Measurements from ENCODE around the gene ARHGAP1.
"Not testable (repeated sequence)": the region's sequence is repeated elsewhere in the genome, so short reads cannot be mapped to it uniquely, and the experiment has no call there.

ARHGAP1 gene

DNA sequence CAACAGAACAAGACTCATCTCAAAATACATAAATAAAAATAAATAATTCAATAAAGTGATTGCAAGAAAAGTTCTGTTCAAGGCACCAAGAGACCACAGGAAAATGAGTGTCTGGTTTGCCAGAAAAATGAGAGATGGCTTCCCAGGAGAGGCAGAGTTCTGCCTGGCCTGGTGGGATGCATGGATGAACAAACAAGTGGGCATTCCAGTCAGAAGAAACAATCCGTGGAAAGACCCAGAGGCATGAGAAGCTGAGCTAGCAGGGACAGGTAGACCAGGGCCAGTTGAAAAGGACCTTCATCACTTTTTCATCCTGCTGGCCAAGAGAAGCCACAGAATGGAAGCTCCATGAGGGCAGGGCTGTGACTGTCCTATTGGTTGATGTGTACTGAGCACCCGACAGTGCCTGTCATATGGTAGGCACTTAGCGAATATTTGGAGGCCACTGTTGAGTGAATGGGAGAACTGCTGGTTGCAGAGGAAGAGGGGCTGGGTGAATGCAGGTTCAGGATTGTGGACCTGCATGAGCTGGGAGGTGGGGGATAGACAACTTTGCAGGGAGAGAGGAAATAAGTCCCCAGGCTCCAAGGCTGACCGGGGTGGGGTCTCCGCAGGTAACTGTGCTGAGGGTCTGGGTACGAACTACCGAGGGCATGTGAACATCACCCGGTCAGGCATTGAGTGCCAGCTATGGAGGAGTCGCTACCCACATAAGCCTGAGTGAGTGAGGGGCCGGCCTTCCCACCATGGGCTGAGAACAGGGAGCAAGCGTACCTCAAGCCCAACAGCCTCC is 22.3 kb upstream of the ARHGAP1 start:
- DNase-seq: no peak

DNA sequence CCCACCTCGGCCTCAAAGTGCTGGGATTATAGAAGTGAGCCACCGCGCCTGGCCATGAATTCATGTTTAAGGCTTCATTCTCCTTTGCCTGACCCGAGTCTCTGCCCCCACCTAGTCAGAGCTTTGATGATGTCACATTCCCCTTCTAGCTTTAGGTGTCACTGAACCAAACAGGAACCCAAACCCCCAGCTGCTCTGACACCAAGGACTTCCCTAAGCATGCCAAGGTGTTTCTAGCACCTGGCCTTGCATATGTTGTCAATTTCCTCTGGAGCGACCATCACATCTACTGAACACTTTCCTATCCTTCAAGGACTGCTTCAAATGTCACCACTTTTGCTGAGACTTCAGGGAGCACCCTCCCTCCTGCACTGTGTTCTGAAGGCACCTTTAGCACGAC is 20.9 kb upstream of the ARHGAP1 start:
- no peak for DNase-seq

DNA sequence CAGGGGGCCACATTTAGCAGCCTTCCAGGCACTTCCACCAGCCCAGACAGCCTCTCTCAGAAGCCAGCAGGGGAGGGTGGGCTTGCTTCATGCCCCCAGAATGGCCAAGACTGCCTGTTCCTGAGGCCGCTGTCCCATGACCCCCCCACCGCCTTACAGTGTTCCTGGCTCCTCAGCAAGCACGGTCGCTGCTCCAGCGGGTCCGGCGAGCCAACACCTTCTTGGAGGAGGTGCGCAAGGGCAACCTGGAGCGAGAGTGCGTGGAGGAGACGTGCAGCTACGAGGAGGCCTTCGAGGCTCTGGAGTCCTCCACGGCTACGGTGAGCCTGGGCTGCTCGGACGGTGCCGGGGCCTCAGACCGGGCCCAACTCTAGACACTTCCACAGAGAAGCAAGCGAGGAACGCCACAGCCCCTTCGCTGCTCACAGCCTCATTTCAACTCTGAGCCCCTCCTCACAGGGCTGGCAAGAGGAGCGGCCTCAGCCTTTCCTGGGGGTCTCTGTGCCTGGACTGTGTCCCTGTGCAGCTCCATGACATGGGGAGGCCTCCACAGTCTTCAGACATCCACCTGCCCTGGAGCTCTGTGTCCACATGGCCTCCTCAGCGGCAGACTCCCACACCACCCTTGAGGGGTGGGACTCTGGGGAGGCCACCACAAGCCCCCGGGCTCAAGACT is 19.3 kb upstream of the ARHGAP1 start:
- no peak for DNase-seq

DNA sequence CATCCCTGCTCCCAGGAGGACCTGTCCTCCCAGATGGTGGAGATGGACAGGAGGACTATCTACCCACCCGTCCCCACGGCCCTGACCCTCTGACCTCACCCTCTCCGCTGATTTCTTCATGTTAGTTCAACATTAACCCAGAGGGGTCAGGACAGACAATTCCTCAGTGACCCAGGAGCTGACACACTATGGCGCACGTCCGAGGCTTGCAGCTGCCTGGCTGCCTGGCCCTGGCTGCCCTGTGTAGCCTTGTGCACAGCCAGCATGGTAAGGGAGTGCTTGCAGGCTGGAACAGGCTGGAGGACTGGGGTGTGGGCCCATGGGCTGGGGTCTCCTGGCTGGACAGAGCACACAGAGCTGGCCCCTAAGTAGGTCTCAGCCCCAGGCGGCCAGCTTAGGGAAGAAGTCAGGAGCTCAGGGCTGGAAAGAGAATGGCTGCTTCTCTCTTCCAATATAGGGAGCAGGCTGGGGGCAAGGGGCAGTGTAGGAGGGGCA is 18.7 kb upstream of the ARHGAP1 start, which contains the start of gene F2:
TSS of gene F2 (plus strand) at position 166 of the 495 bp plus-strand sequence. CDS start at position 189, 23 bp downstream.
- DNase-seq: no peak

DNA sequence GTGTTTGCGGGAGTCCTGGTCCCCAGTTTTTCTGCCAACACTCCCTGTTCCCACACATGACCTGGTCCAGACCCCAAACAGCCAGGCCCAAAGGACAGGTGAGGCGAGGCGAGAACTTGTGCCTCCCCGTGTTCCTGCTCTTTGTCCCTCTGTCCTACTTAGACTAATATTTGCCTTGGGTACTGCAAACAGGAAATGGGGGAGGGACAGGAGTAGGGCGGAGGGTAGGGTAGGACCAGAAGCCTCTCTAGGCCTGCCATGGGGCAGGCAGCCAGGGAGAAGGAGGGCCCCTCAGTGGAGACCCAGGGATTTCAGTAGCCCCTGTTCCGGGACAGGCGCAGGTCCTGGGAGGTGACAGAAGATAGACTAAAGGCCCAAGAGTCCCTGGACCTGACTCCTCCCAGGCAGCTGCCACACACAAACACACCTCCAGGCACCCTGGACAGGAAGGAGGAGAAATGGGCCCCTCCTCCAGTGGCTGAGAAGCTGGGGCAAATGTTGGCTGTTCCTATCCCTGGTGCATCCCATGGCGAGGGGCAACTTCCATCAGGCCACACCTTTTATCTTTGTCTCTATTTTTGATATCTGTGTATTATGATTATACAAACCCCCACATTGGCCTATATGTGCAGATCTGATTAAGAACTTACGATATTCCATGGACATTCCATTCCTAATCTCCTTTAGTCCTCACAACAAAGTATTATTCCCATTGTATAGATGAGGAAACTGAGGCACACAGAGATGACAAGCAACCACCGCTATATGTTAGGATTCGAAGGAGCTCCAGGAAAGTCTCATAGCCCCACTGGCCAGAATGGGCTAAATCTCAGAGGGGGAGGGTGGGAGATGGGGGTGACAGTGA is 18.0 kb upstream of the ARHGAP1 start:
- DNase-seq: no peak

DNA sequence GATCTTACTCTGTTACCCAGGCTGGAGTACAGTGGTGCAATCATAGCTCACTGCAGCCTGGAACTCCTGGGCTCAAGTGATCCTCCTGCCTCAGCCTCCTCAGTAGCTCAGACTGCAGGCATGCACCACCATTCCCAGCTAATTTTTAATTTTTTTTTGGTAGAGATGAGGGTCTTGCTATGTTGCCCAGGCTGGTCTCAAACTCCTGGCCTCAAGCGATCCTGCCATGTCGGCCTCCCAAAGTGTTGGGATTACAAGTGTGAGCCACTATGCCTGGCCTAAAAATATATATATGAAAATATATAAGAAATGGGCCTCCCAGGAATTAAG is 17.4 kb upstream of the ARHGAP1 start:
- DNase-seq: not testable (repeated sequence)

DNA sequence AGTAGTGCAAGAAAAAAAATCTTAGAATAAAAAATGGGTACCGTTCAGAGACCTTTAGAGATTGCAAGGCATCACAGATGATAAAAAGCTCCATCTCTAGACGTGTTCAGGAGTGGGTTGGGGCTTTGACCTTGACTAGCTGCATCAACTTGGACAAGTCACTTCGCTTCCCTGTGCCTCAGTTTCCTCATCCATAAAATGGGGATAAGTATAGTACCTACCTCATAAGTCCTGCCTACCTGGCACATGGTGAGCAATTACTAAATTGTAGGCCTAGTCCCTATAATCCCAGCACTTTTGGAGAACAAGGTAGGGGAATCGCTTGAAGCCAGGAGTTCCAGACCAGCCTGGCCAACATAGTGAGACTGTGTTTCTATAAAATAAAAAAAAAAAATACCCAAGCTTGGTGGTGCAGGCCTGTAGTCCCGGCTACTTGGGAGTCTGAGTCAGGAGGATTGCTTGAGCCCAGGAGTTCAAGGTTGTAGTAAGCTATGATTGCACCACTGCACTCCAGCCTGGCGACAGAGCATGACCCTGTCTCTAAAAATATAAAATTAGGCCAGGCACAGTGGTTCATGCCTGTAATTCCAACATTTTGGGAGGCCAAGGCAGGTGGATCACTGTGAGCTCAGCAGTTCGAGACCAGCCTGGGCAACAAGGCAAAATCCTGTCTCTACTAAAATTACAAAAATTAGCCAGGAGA is 12.6 kb upstream of the ARHGAP1 start:
- no peak for DNase-seq

DNA sequence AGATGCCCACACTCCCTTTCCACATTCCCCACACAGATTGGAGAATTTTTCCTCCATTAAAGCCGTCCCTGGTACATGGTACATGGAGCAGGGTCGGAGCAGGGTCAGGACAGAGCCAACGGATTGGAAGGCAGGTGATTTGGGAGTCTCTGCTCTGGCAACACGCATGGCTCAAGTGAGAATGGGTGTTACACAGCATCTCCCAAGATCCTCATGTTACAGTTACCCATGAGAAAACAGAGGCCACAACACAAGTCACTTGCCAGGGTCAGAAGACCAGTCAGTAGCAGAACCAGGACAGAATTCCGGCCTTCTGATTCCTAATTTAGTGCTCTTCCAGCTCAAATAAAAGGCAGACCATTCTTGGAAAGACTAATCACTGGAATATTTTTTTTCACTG is 10.9 kb upstream of the ARHGAP1 start:
- DNase-seq: no peak

DNA sequence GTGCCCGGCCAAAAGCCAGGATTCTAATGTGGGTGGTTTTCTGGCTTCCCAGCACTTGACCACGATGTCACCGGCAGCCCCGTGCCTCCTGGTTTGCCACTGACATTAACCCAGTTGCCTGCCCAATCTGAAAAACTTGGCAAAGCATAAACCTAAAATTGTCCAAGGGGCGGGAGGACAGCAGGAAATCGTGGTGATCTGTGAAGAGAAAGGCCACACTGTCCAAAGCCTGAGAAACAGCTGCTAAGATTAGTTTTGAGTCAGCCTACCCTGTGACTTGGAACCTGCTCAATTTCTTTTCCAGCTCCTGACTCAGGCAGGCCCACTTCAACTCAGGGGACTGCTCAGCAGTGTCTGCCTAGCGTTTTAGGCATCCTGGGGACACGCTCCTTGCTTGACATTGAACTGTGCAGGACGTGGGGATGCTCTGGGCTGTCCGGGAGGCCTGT is 10.4 kb upstream of the ARHGAP1 start:
- no peak for DNase-seq

DNA sequence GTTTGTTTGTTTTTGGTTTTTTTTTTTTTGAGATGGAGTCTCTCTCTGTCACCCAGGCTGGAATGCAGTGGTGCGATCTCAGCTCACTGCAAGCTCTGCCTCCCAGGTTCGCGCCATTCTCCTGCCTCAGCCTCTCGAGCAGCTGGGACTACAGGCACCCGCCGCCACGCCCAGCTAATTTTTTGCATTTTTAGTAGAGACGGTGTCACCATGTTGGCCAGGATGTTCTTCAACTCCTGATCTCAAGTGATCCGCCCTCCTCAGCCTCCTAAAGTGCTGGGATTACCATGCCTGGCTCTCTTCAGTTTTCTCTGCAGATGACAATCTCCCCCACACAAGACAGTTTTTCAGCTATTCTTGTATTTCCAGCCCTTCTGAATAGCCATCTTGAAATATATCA is 8.9 kb upstream of the ARHGAP1 start:
- not testable (repeated sequence) for DNase-seq

DNA sequence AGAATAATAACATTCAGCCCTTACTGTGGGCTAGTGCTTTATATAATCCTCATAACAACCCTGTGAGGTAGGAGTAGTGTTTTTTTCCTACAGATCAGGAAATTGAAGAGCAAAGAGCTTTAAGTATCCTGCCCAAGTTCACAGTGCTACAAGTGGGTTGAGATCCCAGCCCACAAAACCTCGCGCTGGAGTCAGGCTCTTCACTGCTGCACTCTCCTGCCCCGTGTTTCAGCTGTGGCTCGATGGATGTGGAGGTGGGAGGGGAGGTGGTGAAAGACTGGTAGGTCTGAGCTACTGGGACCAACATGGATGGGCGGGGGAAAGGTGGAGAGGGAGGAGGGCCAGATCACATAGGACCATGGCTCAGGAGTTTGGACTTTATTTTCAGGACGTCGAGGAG is 6.5 kb upstream of the ARHGAP1 start:
- DNase-seq: no peak

DNA sequence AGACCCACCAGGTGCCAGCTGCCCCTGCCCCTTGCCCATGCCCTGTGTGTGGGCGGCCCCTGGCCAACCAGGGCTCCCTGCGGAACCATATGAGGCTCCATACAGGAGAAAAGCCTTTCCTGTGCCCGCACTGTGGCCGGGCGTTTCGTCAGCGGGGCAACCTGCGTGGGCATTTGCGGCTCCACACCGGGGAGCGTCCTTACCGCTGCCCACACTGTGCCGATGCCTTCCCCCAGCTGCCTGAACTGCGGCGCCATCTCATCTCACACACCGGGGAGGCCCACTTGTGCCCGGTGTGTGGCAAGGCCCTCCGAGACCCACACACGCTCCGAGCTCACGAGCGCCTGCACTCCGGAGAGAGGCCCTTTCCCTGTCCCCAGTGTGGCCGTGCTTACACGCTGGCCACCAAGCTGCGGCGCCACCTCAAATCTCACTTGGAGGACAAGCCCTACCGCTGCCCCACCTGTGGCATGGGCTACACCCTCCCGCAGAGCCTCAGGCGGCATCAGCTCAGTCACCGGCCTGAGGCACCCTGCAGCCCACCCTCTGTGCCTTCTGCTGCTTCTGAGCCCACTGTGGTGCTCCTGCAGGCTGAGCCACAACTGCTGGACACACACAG is 4.8 kb upstream of the ARHGAP1 start:
- DNase-seq: no peak

DNA sequence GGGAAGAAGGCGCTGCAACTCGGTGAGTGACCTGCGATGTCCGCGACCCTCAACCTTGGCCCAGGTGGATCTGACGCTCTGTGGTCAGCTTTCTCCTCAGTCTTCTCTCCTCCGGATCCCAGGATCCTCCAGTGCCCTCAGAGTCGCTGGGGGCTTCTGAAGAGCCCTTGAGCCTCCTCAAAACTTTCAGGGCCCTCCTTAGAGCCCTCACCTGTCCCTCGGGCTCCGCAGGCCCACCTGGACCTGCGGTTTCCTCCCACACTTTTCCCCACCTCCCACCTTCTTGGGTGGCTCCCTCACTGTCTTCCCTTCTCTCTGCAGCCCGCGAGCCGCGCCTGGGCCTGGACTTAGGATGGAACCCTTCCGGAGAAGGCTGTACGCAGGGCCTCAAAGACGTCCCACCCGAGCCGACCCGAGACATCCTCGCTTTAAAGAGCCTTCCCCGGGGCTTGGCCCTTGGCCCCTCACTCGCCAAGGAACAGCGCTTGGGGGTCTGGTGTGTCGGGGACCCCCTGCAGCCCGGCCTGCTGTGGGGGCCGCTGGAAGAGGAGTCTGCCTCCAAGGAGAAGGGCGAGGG is 747 bp upstream of the ARHGAP1 start:
- no peak for DNase-seq

DNA sequence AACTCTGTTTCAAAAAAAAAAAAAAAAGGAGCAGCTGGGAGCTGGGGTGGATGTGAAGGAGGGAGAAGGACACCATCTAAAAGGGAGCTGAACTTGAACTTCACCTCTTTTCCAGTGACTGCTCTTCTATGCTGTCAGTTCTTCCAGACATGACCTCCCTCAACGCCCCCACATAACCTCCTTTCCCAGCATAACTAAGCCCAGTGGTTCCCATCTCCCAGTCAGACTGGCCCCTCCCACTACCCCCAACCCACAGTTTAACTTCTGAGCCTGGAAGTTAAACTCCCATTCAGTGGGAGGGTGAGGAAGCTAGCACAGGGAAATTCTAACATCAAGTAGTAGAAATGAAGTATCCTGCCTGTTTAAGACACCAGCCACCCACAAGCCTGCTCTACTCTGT is 1.8 kb downstream of the ARHGAP1 start:
- DNase-seq: peak; percentile 13

DNA sequence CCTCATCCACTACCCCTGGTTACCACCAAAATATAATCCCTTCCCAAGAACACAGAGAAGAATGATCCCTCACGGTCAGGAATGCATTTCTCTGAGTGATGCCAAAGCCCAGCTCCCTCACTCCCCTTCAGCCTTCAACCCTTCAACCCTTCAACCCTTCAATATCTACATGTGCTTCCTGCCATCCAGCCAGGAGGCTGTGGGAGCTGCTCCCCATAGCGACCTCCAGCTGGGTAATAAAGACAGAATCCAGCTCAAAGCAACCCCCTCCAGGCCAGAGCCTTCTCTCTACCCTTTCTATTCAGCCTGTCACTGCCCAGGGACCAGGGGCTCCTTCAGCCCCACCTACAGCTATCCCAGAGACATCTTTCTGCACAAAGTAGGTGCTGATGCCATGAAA is 2.7 kb downstream of the ARHGAP1 start:
- no peak for DNase-seq

DNA sequence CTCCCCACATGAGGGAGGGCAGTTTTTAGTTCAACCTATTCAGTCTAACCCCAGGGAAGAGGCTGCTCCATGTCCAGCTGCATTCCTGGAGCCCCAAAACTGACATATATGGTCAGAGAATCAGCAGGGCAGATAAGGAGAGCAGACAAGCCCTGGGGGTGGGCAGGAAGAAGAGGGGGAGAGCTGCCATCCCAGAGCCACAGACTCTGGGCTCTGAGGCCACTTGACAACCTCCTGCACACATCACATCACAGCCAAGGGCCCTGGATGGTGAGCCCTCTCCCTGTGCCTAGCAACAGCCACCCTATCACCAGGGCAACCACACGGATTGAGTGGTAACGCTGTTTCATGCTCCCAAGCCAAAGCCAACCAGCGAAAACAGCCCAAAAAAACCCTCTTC is 3.1 kb downstream of the ARHGAP1 start:
- no peak for DNase-seq

DNA sequence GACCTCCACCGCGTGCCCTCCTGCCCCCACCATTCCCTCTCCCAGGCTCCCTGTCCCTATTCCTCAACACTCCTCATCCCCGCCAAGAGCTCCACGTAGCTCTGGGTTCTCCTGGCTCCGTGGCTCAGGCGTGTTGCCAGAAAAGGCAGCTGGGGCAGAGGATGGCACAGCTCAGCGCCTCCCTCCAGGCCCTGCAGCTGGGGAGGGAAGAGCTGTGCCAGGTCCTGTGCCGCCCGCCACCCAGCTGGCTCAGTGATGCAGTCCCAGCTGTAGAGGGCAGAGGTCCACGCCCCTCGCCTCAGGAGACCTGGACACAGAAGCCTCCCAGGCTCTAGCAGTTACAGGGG is 4.2 kb downstream of the ARHGAP1 start:
- no peak for DNase-seq

DNA sequence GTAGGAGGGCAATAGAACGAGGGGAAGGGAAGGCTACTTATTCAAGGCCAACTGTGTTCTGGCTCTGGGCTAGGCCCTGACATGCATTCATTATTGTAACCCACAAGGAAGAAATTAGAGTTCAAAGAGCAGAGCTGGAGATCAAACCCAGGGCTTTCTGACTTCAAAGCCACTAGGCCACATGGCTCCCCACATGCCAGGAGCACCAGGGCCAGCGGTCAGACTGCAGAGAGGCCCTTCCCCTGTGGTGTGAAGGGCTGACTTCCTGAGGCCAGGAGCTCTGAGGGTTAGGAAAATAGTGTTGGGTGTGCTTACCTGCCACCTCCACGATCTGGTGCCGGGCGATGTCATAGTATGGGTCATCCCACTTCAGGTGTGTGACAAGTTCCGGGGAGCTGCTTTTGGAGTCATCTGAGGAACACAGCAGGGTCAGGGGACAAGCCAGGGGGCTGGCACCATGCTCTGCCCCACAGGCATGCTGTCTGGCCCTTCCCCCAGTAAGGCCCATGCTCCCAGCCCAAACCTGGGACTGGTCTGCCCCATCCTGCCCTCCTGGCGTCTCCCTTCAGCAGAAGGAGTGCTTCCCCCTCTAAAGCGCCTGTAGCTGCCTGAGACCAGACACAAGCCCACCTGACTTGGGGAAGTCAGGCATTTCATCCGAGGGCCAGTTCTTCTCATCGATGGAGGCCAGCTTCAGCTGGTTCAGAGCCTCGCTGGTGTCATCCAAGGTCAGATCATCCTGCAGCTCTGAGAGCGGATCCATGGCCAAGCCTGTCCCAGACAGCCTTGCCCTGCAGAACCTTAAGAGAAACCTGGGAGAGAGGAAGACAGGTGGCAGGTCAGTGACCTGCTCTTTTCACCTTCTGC is 4.8 kb downstream of the ARHGAP1 start:
- no peak for DNase-seq

DNA sequence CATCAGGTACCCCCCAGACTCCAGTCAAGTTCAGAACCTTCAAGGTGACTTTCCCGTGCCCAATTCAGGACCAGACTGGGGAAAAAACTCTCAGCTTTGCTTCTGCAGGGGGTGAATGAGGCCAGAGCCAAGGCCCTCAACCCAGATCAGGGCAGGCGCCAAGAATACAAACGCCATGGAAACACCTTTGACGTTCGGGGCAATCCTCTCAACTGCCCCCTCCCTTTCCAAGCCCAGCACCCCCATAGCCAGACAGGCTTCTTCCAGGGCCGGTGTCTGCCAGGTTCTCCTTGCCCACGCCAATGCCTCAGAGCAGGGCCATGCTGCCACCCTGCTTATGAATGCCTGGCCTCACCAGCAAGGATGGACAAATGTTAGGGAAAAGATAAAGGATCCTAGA is 5.8 kb downstream of the ARHGAP1 start:
- DNase-seq: no peak

DNA sequence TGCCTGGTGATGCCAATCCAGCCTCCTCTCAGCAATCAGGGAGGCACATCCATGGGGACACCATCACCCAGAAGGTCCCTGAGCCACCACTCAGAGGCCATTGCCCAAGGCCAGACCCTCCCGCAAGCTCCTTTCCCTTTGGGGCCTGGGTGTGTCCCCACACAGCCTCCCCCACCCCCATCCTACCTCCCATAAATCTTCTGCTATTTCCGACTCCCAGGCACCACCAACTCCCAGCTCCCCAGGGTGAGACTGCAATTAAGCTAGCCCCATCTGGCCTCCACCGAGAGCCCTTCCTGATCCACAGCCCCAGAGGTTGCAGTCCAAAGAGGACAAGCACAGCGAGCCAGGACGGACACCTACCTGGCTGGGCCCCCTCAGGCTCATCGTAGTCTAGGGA is 6.3 kb downstream of the ARHGAP1 start:
- no peak for DNase-seq

DNA sequence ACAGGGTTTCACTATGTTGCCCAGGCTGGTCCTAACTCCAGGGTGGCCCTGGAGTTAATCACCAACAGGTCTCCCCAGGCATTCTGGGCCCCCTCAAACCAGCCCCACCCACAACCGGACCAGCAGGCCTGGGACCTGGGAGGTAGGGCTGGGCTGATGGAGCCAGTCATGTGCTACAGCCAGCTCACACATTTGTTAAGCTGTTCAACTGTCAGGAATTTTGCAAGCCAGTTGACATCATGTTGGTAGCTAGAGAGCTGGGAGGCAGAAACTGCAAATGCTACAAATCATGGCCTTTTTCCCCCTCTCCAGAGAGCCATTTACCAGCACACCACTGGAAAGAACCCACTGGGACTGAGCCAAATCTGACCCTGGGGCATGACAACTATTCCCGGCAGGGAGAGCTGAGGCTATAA is 6.8 kb downstream of the ARHGAP1 start:
- no peak for DNase-seq

All from inflammatory macrophage treated with lipopolysaccharide for 4 hours (primary cell).